ENCODE measurements around the gene NPIPA7.
"Not testable (repeated sequence)": the region's sequence is repeated elsewhere in the genome, so short reads cannot be mapped to it uniquely, and the experiment has no call there.

The NPIPA7 gene

DNA sequence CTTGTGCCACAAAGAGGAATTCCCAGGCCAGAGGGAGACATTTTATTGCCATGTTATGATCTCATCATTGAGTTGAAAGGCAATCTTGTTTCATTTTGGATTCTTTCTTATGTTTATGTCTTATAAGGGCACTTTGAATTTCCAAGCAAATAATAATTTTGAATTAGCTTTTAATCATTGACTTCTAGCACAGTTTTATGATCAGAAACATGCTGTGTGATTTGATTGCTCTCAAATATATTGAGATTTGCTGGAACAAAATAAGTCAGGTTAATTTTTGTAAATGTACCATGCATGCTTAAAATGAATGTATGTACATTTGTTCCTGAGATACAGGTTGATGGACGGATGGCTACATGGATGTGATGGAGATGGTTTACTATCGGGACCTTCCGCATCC lies at the start of gene NPIPA7:
NPIPA7 (plus strand) TSS at position 301 of the 400 bp plus-strand sequence. CDS start 105 bp downstream, outside the sequence.
- DNase-seq (ENCODE audit: low read depth in 2 of 2): not testable (repeated sequence)

GRCh38 chr16:16331466-16331865 lies 47.5 kb upstream of the NPIPA7 start:
- not testable (repeated sequence) for DNase-seq (ENCODE audit: low read depth in 2 of 2)

DNA sequence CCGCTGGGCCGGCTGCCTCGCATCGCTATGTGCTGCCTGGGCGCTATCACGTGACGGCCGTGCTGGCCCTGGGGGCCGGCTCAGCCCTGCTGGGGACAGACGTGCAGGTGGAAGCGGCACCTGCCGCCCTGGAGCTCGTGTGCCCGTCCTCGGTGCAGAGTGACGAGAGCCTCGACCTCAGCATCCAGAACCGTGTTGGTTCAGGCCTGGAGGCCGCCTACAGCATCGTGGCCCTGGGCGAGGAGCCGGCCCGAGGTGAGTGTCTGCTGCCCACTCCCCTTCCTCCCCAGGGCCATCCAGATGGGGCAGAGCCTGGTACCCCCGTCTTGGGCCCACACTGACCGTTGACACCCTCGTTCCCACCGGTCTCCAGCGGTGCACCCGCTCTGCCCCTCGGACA lies 21.4 kb upstream of the NPIPA7 start:
- not testable (repeated sequence) for DNase-seq (ENCODE audit: low read depth in 2 of 2)

DNA sequence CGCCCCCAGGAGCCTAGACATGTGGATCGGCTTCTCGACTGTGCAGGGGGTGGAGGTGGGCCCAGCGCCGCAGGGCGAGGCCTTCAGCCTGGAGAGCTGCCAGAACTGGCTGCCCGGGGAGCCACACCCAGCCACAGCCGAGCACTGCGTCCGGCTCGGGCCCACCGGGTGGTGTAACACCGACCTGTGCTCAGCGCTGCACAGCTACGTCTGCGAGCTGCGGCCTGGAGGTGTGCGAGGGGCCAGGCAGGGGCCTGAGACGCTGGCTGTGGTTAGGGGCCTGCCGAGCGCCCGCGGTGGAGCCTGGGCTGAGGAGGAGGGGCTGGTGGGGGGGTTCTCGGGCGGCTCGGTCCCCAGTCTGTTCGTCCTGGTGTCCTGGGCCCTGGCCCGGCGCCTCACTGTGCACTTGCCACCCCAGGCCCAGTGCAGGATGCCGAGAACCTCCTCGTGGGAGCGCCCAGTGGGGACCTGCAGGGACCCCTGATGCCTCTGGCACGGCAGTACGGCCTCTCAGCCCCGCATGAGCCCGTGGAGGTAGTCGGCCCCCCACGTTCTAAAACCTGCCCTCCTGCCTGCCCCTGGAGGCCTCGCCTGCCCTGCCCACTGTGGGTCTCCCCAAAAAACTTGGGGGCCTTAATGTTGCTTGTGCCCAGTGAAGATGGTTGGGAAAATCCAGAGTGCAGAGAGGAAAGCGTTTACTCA lies 20.2 kb upstream of the NPIPA7 start:
- DNase-seq (ENCODE audit: low read depth in 2 of 2): not testable (repeated sequence)

- DNase-seq (ENCODE audit: low read depth in 2 of 2): not testable (repeated sequence)
These were observed 15.3 kb upstream of the NPIPA7 start for GRCh38 chr16:16363595-16363994.

GRCh38 chr16:16364100-16364499 lies 14.8 kb upstream of the NPIPA7 start:
- not testable (repeated sequence) for DNase-seq (ENCODE audit: low read depth in 2 of 2)

DNA sequence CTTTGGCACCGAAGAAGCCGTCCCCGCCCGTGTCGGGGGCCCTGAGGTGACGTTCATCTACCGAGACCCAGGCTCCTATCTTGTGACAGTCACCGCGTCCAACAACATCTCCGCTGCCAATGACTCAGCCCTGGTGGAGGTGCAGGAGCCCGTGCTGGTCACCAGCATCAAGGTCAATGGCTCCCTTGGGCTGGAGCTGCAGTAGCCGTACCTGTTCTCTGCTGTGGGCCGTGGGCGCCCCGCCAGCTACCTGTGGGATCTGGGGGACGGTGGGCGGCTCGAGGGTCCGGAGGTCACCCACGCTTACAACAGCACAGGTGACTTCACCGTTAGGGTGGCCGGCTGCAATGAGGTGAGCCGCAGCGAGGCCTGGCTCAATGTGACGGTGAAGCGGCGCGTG lies 14.2 kb upstream of the NPIPA7 start:
- not testable (repeated sequence) for DNase-seq (ENCODE audit: low read depth in 2 of 2)

DNA sequence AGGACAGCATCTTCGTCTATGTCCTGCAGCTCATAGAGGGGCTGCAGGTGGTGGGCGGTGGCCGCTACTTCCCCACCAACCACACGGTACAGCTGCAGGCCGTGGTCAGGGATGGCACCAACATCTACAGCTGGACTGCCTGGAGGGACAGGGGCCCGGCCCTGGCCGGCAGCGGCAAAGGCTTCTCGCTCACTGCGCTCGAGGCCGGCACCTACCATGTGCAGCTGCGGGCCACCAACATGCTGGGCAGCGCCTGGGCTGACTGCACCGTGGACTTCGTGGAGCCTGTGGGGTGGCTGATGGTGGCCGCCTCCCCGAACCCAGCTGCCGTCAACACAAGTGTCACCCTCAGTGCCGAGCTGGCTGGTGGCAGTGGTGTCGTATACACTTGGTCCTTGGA lies 13.6 kb upstream of the NPIPA7 start:
- DNase-seq (ENCODE audit: low read depth in 2 of 2): not testable (repeated sequence)

DNA sequence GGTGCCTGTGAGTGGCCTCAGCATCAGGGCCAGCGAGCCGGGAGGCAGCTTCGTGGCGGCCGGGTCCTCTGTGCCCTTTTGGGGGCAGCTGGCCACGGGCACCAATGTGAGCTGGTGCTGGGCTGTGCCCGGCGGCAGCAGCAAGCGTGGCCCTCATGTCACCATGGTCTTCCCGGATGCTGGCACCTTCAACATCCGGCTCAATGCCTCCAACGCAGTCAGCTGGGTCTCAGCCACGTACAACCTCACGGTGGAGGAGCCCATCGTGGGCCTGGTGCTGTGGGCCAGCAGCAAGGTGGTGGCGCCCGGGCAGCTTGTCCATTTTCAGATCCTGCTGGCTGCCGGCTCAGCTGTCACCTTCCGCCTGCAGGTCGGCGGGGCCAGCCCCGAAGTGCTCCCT lies 13.1 kb upstream of the NPIPA7 start:
- DNase-seq (ENCODE audit: low read depth in 2 of 2): not testable (repeated sequence)

GRCh38 chr16:16366552-16367284 lies 12.2 kb upstream of the NPIPA7 start:
- DNase-seq (ENCODE audit: low read depth in 2 of 2): not testable (repeated sequence)

DNA sequence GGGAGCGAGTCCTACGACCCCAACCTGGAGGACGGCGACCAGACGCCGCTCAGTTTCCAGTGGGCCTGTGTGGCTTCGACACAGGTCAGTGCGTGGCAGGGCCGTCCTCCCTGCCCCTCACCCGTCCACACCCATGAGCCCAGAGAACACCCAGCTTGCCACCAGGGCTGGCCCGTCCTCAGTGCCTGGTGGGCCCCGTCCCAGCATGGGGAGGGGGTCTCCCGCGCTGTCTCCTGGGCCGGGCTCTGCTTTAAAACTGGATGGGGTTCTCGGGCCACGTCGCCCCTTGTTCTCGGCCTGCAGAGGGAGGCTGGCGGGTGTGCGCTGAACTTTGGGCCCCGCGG lies 11.7 kb upstream of the NPIPA7 start:
- not testable (repeated sequence) for DNase-seq (ENCODE audit: low read depth in 2 of 2)

GRCh38 chr16:16369081-16369856 lies 9.7 kb upstream of the NPIPA7 start:
- not testable (repeated sequence) for DNase-seq (ENCODE audit: low read depth in 2 of 2)

- DNase-seq (ENCODE audit: low read depth in 2 of 2): not testable (repeated sequence)
These were observed 7.7 kb upstream of the NPIPA7 start for GRCh38 chr16:16371136-16371735.

GRCh38 chr16:16374192-16374591 lies 4.7 kb upstream of the NPIPA7 start:
- not testable (repeated sequence) for DNase-seq (ENCODE audit: low read depth in 2 of 2)

- not testable (repeated sequence) for DNase-seq (ENCODE audit: low read depth in 2 of 2)
These were observed 20.7 kb downstream of the NPIPA7 start for GRCh38 chr16:16399685-16400084.

DNA sequence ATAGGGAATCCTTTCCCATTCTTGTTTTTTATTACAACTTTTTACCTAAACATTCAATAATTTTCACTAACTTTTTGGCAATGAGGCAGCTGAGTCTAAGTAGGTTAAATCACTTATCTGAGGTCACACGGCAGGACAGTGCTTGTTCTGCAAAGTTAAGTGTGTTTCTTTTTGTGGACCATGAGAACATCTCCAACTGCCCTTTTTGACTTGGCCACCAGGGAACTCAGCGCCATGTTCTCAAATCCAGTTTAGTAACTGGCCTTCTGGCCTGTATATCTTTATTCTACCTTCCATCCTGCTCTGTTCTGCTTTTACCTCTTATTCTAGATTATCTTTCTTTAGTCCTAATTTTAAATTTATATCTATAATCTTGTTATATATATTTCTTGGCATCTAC lies 23.4 kb downstream of the NPIPA7 start:
- DNase-seq (ENCODE audit: low read depth in 2 of 2): not testable (repeated sequence)

GRCh38 chr16:16404283-16404682 lies 25.3 kb downstream of the NPIPA7 start:
- not testable (repeated sequence) for DNase-seq (ENCODE audit: low read depth in 2 of 2)

GRCh38 chr16:16405421-16405820 lies 26.5 kb downstream of the NPIPA7 start:
- DNase-seq (ENCODE audit: low read depth in 2 of 2): not testable (repeated sequence)

GRCh38 chr16:16408430-16408829 lies 29.5 kb downstream of the NPIPA7 start:
- not testable (repeated sequence) for DNase-seq (ENCODE audit: low read depth in 2 of 2)

DNA sequence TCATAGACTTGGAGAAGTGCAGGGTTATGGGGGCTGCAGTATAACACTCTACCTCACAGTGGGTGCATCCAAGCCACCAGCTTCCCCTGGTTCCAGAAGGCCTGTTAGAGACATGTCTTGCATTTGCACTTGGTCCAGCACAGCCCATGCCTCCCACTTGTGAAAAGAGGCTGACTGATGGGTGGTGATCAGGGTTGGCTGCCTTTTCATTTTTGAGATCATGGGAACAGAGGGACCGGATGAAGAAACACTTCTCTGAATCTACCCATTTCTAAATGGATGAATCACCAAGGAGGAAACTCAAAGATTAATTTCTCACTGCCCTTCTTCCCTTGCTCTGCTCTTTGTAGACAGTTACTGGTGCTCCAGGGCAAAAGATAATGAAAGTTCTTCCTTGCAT lies 34.8 kb downstream of the NPIPA7 start:
- not testable (repeated sequence) for DNase-seq (ENCODE audit: low read depth in 2 of 2)

GRCh38 chr16:16417071-16417470 lies 38.1 kb downstream of the NPIPA7 start:
- DNase-seq (ENCODE audit: low read depth in 2 of 2): not testable (repeated sequence)
